SU-DHL-6 (cell line): Measurements from ENCODE around the gene RNASE8.

Experiments
- EZH2phosphoT487 ChIP-seq: fragments of 200-600 bp; sonication (generic), shearing (Covaris generic); conservative IDR thresholded peaks from 2 replicates; pipeline ENCODE4 v1.6.1; 2018; ENCODE audit warnings: mild to moderate bottlenecking, antibody characterized with exemption, low read length, moderate library complexity, mixed read lengths
- TF ChIP-seq, protein P1 (sequence below): fragments of 200-600 bp; sonication (generic); IDR thresholded peaks from one replicate; pipeline ENCODE4 v1.5.1; 2017; ENCODE audit warnings: antibody characterized with exemption, mild to moderate bottlenecking, low read length, moderate library complexity; ENCODE audit not compliant: insufficient read depth, poor library complexity, severe bottlenecking

DNA sequence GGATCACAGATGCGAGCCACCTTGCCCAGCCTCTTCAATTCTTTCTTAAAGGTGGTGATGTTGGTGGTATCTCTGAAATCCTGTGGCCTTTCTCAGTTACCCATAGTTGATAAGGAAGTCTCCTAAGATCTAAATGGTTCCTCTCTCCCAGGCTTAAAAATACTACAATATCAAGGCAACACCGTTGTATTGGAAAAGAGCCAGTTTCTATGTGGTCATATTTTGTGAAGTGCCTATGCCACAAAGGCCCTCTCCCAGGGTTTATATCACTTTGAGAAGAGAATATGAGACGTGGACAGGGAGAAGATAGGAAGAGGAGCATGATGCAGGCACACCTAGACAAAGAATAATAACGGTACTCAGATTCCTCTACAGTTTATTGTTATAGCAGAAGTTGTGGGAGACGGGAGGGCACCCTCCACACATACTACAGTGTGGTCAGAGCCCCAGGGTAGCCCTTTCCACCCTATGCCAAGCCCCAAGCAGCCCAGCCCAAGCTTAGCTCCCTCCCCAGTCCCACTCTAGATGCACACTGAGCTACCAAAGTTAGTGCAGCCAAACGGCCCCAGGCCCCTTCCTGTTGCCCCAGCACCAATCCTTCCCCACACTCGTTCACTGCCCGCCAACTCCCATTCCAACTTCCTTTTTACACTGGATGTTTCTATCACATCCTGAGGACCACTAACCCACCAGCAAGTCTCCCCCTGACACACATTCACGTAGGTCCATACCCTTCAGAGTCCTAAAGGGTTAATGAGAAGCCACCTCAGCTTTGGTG, 41.0 kb upstream of the RNASE8 start:
- TF ChIP-seq, protein P1, sequence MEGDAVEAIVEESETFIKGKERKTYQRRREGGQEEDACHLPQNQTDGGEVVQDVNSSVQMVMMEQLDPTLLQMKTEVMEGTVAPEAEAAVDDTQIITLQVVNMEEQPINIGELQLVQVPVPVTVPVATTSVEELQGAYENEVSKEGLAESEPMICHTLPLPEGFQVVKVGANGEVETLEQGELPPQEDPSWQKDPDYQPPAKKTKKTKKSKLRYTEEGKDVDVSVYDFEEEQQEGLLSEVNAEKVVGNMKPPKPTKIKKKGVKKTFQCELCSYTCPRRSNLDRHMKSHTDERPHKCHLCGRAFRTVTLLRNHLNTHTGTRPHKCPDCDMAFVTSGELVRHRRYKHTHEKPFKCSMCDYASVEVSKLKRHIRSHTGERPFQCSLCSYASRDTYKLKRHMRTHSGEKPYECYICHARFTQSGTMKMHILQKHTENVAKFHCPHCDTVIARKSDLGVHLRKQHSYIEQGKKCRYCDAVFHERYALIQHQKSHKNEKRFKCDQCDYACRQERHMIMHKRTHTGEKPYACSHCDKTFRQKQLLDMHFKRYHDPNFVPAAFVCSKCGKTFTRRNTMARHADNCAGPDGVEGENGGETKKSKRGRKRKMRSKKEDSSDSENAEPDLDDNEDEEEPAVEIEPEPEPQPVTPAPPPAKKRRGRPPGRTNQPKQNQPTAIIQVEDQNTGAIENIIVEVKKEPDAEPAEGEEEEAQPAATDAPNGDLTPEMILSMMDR = no peak
- TF ChIP-seq EZH2phosphoT487 = no peak
